A549 (cell line): ENCODE data around the gene MAP3K10.

Experiments used
- BHLHE40 ChIP-seq: IDR thresholded peaks from 2 replicates; pipeline ENCODE4 v1.6.1; 2012; ENCODE audit warnings: low read depth, low read length, inconsistent platforms
- CTCF ChIP-seq: fragments of >200 bp; sonication (Bioruptor Twin); formaldehyde crosslinking; IDR thresholded peaks from 3 replicates; pipeline ENCODE4 v1.5.1; 2016
- HOXA7 ChIP-seq: fragments of 250-450 bp; sonication (Bioruptor Pico); IDR thresholded peaks from 2 replicates; pipeline ENCODE4 v1.5.0; 2020; ENCODE audit warnings: mild to moderate bottlenecking, moderate library complexity
- KDM1A ChIP-seq: fragments of 200-600 bp; sonication (generic); IDR thresholded peaks from 2 replicates; pipeline ENCODE4 v1.6.1; 2016; ENCODE audit warnings: low read depth, mild to moderate bottlenecking
- MAFK ChIP-seq: fragments of 450-650 bp; IDR thresholded peaks from 2 replicates; pipeline ENCODE4 v1.6.1; 2014; ENCODE audit not compliant: partially characterized antibody
- PBX3 ChIP-seq: IDR thresholded peaks from 2 replicates; pipeline ENCODE4 v1.6.1; 2012
- POLR2A ChIP-seq: IDR thresholded peaks from 2 replicates; pipeline ENCODE4 v1.6.1; 2012; ENCODE audit warnings: mild to moderate bottlenecking, low read length
- RARB ChIP-seq: fragments of 250-450 bp; sonication (Bioruptor Pico); IDR thresholded peaks from 2 replicates; pipeline ENCODE4 v1.8.0; 2021; ENCODE audit warnings: mild to moderate bottlenecking, moderate library complexity
- RNF2 ChIP-seq: fragments of 200-600 bp; sonication (generic); IDR thresholded peaks from 2 replicates; pipeline ENCODE4 v1.6.1; 2016; ENCODE audit warnings: low read depth, mild to moderate bottlenecking, antibody characterized with exemption, moderate library complexity, borderline replicate concordance
- TF ChIP-seq, protein P1 (sequence below): fragments of 450-650 bp; IDR thresholded peaks from 2 replicates; pipeline ENCODE4 v1.6.1; 2014; ENCODE audit warnings: antibody characterized with exemption

DNA sequence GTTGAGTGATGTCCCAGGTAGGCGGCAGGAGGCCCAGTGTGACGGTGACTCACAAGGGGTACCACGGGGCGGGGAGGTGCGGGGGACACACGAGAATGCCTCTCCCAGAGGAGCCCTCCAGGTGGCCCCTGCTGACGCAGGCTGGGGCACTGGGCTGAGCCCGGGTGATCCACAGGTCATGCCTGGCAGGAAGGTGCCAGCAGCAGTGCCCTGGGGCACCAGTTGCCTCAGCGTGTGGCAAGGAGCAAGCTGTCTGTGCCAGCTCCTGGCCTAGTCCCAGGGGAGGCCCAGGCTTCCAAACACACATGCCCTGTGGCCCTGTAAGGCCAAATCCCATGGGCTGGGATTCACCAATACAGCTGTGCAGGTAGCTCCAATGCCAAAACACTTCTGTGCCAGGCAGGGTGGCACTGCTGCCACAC lies 65.9 kb downstream of the MAP3K10 start:
- TF ChIP-seq HOXA7 (CRISPR knock-in tag) (no peak), PBX3 (no peak), CTCF (no peak), MAFK (no peak), RNF2 (no peak), KDM1A (no peak), POLR2A (no peak), BHLHE40 (no peak), RARB (CRISPR knock-in tag) (no peak)
- TF ChIP-seq, protein P1, sequence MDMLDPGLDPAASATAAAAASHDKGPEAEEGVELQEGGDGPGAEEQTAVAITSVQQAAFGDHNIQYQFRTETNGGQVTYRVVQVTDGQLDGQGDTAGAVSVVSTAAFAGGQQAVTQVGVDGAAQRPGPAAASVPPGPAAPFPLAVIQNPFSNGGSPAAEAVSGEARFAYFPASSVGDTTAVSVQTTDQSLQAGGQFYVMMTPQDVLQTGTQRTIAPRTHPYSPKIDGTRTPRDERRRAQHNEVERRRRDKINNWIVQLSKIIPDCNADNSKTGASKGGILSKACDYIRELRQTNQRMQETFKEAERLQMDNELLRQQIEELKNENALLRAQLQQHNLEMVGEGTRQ, result no peak
